Dermis blood vessel endothelial cell (primary cell): ENCODE results near the gene PRKCSH. TPM values are rescaled to one million over a fixed set of nuclear protein-coding genes. Genes with fewer than 3 reads are reported as not detected.
"Not testable (repeated sequence)": the region's sequence is repeated elsewhere in the genome, so short reads cannot be mapped to it uniquely, and the experiment has no call there.

ENCODE experiments used
- DNase-seq: peaks from one replicate; pipeline ENCODE4 v3.0.0; 2010
- total RNA-seq: library from RNA; depleted of rRNA; stranded (reverse); fragments of >200 nt; gene quantifications from 2 replicates; pipeline ENCODE4 v1.2.3, GENCODE V29; 2014

The PRKCSH gene
- total RNA-seq, 1 donor from 2014 or later = 117 TPM

DNA sequence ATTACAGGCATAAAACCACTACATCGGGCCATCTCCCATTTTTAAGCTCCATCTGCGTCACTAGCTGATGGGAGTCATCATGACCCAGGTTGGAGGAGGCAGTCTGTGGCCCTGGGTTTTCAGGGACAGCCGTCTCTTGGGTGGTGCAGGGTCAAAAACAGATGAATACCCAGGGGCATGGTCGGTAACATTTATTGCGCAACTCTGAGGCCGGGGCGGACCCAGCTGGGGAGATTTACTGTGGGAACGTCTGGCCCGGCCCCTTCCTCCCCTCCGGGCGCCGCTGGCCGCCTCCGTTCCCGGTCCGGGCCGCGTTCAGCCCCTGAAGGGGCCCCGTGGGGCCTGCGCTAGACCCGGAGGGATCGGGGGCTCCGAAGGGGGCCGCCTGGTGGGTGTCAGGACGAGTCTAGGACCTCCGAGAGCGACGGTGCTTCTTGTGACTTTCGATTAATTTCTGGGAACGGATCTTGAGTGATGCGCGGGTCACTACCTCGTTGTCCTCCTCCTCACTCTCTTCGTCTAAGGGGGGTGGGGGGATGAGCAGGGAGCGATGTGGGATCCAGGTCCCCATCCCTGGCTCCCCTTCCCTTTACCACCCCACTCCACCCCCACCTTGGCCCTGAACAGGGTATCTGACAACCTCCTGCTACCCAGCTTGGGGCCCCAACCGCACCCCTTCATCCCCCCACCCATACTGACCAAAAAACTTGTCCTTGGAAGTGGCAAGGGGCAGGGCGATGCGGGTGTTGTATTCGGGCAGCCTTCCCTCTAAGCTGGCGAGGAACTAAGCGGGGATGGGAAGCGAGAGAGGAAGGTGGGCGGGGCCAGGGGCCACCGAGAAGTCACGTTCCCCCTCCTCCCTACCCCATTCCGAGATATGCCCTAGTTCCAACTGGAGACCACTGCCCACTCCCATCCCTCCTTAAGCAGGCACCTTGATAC lies 14.7 kb upstream of the PRKCSH start:
- no peak for DNase-seq

DNA sequence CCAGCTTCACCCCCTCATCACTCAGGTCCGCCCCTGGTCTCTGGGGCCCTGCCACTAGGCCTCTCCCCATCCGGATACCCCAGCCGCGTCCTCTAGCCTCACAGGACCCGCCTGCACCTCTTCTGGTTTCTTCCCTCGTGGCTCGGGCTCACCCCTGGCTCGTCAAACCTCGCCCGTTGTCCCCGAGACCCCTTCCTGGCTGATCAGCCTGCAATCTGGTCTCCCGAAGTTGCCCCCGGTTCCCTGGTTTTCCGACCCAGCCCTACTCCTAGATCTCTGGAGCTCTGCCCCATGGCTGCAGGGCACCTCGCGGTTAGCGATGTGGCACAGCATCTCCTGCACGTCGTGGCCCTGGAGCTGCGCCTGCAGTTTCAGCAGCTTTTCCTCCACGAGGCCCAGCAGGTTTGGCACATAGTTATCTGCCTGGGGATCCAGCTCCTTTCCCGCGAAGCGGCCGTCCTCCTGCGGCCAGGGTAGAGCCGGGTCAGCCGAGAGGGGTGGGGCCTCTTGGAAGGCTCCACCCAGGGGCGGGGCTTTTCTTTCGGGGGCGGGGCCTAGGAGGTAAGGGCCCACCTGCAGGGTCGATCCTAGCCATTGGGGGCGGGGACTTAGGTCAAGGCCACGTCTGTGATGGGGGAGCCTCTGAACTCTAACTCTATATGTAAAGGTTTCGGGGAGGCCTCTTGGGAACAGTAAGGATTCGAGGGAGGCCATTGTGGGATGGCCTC lies 13.9 kb upstream of the PRKCSH start:
- no peak for DNase-seq

DNA sequence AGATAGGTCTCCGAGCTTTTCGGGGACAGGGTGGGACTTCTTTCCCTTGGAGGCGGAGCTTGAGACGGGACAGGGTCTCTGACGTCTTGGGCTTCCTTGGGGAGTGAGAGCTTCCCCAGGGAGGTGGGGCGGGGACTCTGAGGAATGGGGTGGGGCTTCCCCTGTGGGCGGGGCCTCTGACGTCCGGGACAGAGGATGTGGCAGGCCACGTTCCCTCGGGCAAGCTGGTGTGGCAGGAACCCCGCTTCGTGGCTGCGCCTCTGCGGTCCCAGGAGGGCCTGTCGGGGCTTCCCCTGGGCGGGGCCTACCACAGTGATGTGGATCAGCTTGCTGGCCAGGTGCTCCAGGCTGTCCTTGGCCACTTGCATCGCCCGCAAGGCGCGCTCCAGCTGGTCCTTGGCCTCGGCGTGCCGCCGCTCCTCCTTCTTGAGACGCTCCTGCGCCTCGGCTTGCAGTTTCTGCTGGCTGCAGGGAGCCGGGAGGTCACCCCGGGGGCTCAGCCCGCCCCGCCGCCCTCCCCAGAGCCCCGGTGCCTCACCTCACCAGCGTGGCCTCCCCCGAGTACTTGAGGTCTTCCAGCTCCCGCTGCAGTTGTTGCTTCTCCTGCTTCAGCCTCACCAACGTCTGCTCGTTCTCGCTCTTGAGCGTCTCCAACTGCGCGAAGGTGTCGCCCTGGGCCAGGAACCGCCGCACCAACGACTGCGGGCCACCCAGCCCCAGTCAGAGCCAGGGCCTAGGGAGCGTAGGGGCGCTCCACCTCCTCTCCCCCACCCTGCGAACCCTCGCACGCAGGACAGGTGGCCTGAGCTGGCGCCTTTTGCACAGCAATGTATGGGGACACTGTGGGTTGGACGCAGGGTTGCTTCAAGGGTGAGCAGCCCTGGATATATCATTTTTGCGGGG lies 13.0 kb upstream of the PRKCSH start:
- peak; percentile 26 for DNase-seq

DNA sequence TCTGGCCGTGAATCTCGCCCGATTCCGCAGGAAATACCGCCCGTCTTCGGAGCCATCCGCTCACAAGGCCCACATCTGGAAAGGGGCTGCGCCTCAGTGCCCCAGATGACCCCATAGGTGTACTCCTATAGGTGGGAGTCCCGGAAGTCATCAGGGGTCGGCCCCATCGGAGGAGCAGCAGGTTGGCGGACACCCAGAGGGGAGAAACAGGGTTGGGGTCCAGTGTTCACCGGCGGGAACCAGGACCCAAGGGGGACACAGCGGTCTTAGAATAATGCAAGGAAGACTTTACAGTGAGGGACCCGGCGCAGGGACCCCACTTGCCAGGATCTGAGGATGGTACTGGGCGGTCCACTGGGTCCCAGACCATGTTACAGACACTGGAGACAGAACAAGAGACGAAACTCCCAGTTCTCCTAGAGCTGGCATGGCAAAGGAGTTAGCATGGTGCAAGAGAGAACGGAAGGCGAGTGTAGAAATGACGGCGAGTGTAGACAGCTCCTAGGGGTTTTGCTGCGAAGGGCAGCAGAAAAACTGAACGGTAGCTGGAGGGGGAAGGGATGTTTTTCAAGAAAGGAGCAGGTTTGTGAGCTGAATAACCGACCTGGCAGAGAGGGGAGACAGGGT lies 12.2 kb upstream of the PRKCSH start:
- DNase-seq = no peak

DNA sequence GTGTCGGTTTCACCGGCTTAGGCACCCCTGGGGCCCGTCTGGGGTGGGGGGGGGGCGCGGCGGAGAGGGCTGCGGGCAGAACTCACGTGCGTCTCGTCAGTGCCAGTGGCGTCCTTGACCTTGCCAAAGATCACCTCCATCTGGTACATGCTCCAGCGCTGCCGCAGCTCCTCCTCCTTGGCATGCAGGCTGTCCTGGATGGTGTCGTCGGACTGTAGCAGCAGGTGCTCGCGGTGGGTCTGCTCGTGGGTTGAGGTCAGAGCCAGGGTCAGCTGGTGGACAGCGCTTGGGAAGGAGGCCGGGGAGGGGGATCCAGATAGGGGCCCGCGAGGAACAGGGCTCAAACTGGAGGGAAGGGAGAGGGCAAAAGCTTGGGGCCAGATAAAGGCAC lies 11.6 kb upstream of the PRKCSH start:
- no peak for DNase-seq

DNA sequence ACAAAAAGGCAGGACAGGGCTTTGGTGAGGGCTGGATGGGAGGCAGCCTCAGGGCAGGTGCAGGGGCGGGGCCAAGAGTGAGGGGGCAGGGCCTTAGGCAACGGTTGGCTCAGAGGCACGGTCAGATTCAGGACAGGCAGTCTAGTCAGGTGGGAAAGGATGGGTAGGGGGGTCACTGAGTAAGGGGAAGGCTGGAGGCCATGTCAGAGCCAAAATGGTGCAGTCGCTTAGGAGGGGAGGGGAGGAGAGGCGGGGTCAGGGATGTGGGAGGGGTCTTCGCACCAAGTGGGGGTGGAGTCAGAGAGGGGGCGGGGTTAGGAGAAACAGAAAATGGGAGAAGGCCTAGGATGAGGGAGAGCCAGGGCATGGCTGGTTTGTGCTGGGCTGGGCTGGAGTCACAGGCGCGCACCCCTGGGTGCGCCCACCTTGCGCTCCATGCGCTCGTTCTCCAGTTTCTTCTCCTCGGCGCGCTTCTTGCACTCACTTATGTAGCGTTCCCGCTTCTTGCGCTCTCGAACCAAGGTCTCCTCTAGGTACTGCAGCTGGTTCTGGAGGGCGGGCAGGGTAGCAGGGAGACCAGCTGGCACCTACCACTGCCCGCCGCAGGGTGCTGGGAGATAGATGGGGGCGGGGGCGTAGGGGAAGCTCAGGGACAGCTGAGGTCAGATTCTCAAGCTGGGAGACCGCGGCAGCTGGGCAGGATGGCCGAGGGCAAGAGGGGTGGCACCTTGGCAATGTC lies 9.5 kb upstream of the PRKCSH start:
- DNase-seq = no peak

DNA sequence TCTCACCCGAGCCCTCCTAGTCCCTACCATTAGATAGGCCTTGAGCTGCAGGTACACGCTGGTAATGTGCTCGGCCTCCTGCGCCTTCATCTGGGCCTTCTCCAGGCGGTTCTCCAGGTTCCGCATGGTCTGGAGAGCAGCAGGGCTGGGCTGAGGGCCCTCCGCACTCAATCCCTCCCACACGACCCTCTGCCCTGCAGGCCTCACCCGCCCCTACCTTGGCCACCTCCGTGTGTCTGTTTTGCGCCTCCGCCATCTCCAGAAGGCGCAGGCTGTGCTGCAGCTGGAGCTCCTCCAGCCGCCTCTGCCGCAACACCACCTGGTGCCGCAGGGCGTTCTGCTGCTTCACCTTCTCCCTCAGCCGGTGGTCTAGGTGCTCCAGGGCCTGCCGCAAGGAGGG lies 8.8 kb upstream of the PRKCSH start:
- no peak for DNase-seq

DNA sequence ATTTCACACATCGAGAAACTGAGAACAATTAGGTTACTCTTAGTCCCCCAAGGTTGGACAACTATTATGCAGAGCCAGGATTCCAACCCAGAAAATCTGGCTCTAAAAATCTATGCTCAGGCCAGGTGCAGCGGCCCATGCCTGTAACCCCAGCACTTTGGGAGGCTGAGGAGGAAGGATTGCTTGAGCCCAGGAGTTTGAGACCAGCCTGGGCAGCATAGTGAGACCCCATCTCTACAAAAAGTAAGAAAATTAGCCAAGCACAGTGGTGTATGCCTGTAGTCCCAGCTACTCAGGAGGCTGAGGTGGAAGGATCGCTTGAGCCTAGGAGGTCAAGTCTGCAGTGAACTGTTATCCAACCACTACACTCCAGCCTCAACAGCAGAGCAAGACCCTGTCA lies 1.9 kb upstream of the PRKCSH start:
- not testable (repeated sequence) for DNase-seq

DNA sequence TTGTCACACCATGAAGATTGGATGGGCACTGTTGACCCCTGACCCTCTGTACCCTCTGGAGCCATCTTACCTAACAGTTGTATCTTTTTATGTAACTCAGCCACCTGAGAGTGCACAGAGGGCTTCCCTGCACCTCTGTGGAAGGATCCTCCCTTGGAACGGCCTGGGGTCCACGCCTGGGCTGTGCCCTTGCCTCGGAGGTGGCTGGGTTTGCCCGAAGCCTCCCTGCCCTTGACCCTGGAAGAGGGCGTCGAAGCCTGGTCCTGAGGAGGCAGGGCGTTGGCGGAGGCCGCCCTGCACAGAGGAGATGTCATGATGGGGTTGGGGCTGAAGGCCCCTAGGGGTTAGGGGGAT lies 755 bp upstream of the PRKCSH start:
- DNase-seq = no peak

DNA sequence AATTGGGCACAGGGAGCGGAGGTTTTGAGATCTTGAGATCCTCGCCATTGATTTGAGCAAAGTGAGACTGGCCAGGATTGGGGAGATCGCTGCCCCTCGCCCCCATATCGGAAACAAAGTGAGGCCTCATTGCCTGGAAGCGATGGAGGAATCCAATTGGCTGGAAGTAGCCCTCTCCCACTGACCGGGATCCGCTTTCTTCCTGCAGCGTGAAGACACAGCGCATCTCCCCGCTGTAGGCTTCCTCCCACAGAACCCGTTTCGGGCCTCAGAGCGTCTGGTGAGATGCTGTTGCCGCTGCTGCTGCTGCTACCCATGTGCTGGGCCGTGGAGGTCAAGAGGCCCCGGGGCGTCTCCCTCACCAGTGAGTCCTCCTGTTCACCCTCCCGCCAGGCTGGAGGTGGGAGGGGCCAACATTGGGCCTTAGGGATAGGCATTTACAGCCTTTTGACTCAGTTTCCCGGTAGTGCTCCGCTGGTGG lies 438 bp downstream of the PRKCSH start:
- peak; percentile 39 for DNase-seq

DNA sequence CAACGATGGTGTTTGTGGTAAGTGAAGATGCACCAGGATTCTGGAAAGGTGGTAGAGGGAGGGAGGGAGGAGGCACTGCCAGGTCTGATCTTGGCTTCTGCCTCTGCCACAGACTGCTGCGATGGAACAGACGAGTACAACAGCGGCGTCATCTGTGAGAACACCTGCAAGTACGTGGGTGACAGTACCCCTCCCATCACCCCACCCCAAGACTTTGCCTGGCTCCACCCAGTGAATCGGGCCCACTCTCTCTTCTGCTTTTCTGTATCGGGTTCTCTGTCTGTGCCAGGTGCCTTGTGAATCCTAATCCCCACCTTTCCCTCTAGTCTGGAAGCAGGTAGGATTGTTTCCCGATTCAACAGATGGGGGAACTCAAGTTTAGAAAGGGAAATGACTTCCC lies 2.5 kb downstream of the PRKCSH start:
- no peak for DNase-seq

DNA sequence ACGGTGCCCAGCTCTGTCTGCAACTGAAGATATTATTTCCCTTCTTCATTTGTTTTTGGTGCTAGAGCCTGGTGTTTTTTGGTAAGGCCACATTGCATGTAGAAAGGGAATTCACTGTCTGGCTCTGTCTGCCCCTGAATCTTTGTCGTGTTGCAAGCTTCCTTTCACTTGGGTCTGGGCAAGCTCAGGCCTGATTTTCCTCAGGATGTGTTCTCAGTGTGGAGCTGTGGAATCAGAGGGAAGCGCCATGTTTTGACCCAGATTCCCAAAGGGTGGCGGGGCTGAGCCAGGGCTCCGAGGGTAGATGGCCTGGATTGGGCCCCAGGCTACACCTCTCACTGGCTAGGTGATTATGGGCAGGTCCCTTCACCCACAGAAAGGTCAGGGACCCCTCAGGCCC lies 8.6 kb downstream of the PRKCSH start:
- DNase-seq = no peak

DNA sequence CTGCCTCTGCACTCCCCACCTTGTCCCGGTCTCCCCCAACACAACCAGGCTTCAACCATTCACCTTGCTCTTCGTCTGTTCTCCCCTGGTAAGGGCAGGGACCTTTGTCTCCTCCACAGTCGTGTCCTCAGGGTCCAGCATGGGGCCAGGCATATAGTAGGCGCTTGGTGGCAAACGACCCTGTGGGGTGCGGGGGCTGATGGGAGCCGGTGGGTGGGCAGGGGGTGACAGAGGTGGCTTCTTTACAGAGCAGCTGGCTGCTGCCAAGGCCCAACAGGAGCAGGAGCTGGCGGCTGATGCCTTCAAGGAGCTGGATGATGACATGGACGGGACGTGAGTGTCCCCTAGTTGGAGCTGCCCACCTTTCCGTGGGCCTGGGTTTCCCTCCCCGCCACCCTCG lies 9.7 kb downstream of the PRKCSH start:
- no peak for DNase-seq

DNA sequence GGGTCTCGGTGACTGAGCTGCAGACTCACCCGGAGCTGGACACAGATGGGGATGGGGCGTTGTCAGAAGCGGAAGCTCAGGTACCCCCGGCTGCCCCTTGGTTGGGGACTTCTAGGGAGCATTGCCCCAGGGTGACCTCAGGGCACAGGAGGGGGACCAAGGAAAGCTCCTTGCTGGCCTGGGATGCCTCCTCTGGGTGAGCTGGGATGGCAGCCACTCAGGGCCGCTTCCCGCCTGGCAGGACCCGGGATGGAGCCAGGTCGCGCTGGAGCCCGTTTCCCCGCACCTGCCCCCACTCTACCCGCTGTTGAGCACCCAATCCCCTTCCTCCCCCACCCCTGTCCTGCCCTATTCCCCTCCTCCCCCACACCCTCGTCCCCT lies 10.8 kb downstream of the PRKCSH start:
- DNase-seq = no peak

DNA sequence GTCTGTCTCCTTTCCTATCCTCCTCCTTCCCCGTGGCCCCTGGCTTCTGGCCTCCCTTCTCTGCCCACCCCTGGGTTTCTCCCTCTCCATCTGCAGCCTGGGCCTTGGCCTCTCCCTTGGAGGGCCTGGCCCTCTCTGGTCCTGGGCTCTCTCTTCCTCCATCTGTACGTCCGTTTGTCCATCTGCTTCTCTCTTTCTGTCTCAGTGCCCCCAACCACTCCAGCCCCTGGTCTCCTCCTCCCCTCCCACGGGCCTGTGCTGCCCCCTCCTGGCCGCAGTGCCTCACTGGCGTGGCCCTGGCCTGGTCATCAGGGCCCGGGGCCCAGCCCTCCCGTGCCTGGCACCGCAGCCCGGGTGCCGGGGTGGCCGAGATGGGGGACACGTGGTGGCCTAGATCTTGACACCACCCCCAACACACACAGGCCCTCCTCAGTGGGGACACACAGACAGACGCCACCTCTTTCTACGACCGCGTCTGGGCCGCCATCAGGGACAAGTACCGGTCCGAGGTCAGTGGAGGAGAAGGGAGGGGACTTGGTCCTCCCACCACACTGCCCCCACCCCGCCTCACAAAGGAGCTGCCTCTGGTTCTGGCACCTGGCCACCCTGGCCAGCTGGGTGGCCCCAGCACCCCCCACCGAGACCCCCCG lies 11.3 kb downstream of the PRKCSH start:
- DNase-seq = peak; percentile 65

DNA sequence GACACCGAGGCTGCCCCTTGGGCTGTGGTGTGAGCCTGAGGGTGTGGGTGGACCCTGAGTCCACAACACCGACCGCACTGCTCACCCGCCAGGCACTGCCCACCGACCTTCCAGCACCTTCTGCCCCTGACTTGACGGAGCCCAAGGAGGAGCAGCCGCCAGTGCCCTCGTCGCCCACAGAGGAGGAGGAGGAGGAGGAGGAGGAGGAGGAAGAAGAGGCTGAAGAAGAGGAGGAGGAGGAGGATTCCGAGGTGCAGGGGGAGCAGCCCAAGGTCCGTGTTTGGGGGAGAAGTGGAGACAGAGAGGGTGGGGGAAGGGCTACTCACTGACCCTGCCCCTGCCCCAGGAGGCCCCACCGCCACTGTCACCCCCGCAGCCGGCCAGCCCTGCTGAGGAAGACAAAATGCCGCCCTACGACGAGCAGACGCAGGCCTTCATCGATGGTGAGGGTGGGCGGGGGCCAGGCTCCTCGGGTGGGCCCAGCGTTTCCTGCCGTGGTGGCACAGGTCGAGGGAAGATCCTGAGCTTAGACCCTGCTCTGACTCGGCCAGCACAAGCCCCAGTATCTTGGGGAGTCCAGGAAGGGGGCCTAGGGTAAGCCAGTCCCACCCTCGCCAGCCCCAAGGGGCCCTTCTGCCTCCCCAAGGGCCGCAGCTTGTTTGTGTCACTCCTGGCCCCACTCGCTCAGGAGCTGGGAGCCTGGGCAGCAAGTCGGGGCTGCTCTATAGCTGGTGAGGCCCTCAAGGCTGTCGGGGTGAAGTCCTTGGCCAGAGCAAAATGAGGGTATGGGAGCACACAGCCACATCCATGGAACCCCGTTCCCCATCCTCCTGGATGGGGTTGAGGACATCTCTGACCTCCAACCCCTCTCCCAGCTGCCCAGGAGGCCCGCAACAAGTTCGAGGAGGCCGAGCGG lies 12.2 kb downstream of the PRKCSH start:
- DNase-seq = no peak

DNA sequence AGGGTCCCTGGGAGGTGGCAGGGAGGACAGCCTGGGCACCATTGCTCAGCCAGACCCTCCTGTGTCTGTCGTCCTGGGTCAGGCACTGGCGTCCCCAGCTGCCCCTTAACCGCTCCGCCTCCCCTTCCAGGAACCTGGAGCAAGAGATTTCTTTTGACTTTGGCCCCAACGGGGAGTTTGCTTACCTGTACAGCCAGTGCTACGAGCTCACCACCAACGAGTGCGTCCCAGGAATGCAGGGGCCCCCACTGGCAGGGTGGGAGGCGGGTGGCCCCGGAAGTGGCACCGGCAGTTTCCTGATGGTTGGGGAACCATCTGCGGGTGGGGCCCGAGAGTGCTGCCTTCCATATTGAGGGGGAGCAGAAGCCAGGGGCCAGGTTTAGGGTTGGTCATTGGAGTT lies 13.0 kb downstream of the PRKCSH start:
- DNase-seq = no peak

DNA sequence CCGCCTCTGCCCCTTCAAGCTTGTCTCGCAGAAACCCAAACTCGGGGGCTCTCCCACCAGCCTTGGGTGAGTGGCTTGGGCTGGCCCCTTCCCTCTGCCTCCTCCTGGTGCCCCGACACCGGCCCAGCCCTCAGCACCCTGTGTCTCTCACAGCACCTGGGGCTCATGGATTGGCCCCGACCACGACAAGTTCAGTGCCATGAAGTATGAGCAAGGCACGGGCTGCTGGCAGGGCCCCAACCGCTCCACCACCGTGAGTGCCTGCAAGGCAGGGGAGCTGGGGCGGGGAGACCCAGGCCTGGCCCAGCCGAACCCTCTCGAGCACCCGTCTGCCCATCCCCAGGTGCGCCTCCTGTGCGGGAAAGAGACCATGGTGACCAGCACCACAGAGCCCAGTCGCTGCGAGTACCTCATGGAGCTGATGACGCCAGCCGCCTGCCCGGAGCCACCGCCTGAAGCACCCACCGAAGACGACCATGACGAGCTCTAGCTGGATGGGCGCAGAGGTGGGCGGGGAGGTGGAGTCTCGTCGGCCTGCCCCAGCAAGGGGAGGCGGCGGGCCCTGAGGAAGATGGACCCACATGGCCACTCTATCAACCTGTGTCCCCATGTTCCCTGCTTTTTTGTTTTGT lies 13.6 kb downstream of the PRKCSH start:
- DNase-seq = no peak

DNA sequence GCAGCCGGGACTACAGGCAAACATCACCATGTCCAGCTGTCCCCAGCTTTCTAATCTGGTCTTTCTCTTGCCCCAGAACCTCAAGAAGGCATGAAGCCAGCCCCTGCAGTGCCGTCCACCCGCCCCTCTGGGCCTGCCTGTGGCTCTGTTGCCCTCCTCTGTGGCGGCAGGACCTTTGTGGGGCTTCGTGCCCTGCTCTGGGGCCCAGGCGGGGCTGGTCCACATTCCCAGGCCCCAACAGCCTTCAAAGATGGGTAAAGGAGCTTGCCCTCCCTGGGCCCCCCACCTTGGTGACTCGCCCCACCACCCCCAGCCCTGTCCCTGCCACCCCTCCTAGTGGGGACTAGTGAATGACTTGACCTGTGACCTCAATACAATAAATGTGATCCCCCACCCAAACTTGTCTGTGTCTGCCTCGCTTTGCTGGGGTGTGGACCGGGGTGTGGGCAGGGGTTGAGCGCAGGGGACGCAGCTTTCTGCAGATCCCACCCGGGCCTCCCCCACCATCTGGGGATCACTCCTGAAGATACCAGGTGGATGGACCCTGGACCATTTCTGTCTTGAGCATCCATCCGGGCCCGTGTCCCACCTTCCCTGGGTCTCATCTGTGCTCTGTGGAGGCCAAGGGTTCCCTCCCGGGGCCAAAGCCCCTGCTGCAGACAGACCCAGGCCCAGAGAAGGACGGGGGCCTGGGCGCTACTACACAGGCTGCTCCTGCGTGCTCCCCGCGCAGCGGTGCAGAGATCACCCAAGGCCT lies 15.3 kb downstream of the PRKCSH start:
- no peak for DNase-seq
